D721Med (cell line): ENCODE measurements around the gene ANTXR2.
"Not testable (repeated sequence)": the region's sequence is repeated elsewhere in the genome, so short reads cannot be mapped to it uniquely, and the experiment has no call there.

Experiments used
- DNase-seq: peaks from one replicate; pipeline ENCODE4 v3.0.0; 2011; ENCODE audit warnings: low spot score; ENCODE audit not compliant: insufficient read length
- FAIRE-seq: peaks from 2 replicates; lab custom pipeline; 2011; peaks lifted over from hg19 to GRCh38; lab: Jason Lieb, UNC
- CTCF ChIP-seq: IDR thresholded peaks from 2 replicates; pipeline ENCODE4 v1.5.1; 2012; ENCODE audit warnings: mild to moderate bottlenecking, control low read depth; ENCODE audit not compliant: insufficient read depth; ENCODE audit errors: missing control alignments

ANTXR2 gene

GRCh38 chr4:80072744-80073472 is at the start of gene ANTXR2:
TSS of gene ANTXR2 (minus strand) at chr4:80073229. CDS start at chr4:80072560, 669 bp downstream.
- no peak for TF ChIP-seq CTCF
- DNase-seq (no peak), FAIRE-seq (no peak)

GRCh38 chr4:80121815-80122214 is 48.8 kb upstream of the ANTXR2 start:
- not testable (repeated sequence) for FAIRE-seq, DNase-seq

- not testable (repeated sequence) for DNase-seq, FAIRE-seq
Measured at GRCh38 chr4:80119620-80120019, 46.6 kb upstream of the ANTXR2 start.

GRCh38 chr4:80116516-80116915 is 43.5 kb upstream of the ANTXR2 start:
- no peak for TF ChIP-seq CTCF
- no peak for FAIRE-seq
- DNase-seq, result no peak

GRCh38 chr4:80115368-80116181 is 42.5 kb upstream of the ANTXR2 start:
- no peak for TF ChIP-seq CTCF
- DNase-seq (no peak), FAIRE-seq (no peak)

GRCh38 chr4:80114732-80115265 is 41.8 kb upstream of the ANTXR2 start:
- DNase-seq (no peak), FAIRE-seq (no peak)
- TF ChIP-seq CTCF, result no peak

- FAIRE-seq, result no peak
Measured at GRCh38 chr4:80113615-80114014, 40.6 kb upstream of the ANTXR2 start.

More at GRCh38 chr4:80113615-80114014, 40.6 kb upstream of the ANTXR2 start:
- no peak for DNase-seq
- TF ChIP-seq CTCF, result no peak
